ENCODE results near the gene NINL.
"Not testable (repeated sequence)": the region's sequence is repeated elsewhere in the genome, so short reads cannot be mapped to it uniquely, and the experiment has no call there.

The NINL gene

DNA sequence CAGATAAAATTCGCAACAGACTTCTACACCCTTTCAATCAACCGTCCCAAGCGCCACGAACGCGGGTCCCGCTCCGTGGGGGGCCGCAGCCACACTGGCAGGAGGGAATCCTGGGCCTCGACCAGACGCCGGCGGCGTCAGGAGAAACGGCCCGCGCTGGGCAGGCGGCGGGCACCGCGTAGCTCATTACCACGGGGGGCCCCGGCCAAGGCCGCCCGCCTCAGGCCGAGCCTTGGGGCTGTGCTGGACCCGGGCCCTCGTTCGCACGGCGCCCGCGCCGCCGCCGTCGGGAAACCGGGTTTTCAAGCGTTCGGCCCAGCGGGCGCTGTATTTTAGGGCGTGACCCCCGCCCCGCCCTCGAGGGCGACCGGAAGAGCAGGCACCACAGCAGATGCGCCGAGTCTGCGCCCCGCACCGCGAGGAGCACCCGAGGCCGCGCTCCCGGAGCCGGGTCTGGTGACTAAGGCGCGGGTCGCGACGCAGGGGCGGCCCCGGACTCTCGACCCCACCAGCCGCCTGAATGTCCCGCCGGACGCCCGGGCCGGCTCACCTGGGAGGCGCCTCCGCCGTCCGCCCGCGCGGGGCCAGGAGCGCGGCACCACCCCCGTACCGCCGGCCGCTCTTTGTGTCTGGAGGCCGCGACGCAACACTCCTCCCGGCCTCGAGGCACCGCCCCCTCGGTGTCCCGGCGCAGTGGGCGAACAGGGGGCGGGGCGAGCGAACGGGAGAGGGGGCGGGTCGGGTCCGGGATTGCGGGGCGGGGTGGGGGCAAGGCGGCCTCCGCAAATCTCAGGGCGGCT, at the start of gene NINL:
Gene NINL, minus strand, starts transcription at position 627 of the 800 bp plus-strand sequence. CDS start 58,944 bp downstream, outside the sequence.
- DNase-seq (ENCODE audit: low spot score), result peak; percentile 7

DNA sequence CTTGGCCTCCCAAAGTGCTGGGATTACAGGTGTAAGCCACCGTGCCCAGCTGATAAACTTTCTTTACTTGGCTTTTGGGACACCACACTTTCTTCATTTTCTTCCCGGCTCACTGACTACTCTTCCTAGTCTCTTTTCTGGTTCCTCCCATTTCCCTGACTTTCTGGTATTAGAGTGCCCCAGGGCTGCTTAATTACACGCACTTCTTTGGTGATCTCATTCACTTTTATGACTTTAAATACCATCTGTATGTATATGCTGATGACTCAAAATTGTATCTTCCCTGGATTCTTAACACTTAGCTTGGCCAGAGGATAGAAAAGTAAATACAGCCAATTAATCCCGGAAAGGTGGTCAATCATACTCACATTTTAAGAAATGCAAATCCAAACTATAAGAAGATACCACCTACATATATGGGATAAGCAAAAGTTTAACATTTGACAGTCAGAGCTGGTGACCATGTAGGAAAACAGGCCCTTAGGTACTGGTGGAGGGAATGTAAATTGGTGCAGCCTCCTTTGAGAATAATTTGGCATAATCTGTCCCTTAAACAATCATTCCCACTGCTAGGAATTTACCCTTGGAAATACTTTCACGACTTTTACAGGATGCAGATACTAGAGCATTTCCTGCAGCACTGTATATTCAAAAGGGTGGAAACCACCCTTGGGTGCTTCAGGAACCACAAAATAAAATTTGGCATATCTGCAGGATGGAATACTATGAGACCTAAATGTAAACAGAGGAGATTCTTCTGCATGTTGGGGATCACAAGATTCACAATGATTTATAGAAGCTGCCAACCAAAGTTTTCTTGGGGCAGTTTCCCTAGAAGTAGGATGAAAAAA, 47.8 kb upstream of the NINL start:
- no peak for DNase-seq (ENCODE audit: low spot score)

DNA sequence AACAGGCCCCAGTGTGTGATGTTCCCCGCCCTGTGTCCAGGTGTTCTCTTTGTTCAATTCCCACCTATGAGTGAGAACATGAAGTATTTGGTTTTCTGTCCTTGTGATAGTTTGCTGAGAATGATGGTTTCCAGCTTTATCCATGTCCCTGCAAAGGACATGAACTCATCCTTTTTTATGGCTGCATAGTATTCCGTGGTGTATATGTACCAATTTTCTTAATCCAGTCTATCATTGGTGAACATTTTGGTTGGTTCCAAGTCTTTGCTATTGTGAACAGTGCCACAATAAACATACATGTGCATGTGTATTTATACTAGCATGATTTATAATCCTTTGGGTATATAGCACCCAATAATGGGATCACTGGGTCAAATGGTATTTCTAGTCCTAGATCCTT, 45.3 kb upstream of the NINL start:
- not testable (repeated sequence) for DNase-seq (ENCODE audit: low spot score)

DNA sequence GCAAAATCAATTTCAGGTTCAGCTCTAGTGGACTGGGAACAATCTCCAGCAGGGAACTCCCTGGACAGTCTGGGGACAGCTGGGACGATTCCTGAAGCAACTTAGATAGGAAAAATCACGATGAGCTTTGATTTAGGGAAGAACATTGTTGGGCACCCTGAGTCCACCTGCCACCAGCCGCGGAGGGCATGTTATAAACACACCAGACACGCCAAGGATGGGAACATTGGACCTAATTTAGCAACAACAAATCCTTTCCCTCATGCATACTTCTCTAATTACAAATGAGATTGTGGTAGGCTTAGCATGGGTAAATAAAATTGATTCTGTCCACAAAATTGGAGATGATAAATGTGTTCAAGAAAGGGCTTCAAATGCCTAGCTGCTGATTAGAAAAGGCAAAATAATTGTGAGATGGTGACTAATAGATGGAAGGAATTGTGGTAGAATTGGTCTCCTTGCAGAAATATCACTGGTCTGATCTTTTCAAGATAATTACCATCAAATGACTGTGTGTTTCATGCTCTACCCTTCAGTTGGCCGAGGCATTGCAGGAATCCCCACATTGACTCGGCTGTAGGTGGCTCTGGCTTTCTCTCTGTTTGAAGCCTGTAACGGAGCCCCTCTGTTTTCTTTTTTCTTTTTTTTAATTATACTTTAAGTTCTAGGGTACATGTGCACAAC, 44.6 kb upstream of the NINL start:
- DNase-seq (ENCODE audit: low spot score), result no peak

DNA sequence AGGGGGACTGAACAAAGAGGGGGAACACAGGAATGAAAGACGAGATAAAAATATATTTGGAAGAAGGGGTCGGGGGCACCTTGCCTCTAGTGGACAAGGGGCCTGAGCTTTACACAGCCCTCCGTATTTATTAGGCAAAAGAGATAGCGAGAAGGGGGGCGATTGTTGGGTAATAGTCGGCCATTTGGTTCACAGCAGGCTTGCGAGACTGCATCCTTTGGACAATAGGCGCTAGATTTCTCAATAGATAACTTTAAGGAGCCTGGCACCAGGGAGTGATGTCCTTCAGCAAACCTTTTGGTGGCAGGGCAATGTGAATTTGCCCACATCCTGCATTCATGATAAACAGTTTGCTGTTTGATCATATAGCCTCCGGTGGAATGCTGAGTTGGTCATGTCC, 41.4 kb upstream of the NINL start:
- no peak for DNase-seq (ENCODE audit: low spot score)

DNA sequence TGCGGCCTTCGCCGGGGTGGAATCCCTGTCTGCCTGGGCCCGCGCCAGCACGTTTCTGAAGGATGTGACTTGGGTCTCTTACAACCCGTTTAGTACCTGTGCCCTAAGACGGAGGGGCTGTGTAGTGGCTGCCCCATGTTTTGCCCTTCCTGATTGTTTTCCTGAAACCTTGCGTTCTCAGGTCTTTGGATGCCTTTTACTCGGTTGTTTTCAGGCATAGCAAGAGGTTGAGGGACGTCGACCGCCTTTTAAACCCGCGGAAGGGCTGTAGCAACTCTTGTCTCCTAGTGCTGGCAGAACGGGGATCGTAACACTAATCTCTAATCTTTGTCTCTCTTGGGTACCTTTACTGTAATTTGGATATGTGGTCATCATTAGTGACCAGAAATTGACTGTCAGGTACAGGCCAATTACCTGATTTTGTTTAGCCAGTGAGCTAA, 39.2 kb upstream of the NINL start:
- no peak for DNase-seq (ENCODE audit: low spot score)

DNA sequence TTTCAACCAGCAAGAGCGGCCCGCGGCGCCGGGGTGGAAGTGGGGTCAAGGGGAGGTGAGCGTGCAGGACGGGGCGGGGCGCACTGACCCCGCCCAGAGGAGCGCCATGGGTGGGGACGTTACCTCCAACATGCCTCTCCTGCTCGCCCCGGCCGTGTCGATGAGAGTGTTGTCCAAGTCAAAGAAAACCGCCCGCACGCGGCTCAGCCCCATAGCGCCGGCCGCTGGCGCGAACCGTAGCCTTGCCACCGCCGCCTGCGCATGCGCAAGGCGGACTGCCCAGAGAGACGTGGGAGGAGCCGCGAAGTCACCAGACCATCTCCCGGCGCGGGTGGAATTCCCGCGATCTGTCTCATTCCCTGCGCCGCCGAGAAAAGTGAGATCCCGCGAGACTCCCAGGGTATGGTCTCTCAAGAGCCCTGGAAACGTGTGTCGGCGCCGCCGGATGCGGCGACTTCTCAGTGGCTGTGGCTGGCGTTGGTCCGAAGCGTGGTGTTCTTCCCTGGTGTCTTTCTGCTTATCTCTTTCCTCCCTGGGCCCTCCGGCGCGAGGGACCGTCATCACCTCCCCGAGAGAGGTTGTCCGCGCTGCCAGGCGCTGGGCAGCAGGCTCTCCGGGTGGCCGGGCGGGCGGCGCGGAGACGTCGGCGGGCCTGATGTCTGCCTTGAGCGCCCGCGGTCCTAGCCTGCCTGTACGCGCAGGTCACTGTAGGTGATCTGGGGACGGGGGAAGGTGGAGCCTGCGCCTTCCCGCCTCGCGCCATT, 38.6 kb upstream of the NINL start, which contains the start of gene NANP:
Gene NANP, minus strand, starts transcription at position 279 of the 764 bp plus-strand sequence. Its CDS starts 66 bp downstream, at position 213.
- peak; percentile 87 for DNase-seq (ENCODE audit: low spot score)

DNA sequence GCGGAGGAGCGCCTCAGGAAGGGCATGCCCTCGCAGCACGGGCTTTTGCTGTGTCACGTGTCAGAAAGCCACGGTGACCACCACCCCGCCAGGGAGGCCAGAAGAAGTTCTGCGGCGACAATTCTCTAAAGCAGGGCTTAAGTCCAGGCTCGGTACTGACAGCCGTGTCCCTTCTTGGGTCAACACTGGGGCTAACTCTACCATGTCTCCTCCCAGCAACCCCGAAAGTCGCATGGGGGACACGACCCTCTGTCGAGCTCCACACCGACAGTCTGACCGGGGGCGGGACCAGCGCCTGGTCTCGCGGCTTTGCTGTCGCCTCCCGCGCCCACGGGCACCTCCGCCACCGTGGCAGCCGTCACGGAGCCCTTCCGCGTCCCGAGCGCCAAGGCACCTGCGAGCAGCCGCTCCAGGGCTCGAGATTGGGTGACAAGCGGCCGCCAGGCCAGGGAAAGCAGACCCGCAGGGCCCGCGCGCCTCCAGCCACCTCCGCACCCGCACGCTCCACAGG, 37.9 kb upstream of the NINL start:
- DNase-seq (ENCODE audit: low spot score), result peak; percentile 22

DNA sequence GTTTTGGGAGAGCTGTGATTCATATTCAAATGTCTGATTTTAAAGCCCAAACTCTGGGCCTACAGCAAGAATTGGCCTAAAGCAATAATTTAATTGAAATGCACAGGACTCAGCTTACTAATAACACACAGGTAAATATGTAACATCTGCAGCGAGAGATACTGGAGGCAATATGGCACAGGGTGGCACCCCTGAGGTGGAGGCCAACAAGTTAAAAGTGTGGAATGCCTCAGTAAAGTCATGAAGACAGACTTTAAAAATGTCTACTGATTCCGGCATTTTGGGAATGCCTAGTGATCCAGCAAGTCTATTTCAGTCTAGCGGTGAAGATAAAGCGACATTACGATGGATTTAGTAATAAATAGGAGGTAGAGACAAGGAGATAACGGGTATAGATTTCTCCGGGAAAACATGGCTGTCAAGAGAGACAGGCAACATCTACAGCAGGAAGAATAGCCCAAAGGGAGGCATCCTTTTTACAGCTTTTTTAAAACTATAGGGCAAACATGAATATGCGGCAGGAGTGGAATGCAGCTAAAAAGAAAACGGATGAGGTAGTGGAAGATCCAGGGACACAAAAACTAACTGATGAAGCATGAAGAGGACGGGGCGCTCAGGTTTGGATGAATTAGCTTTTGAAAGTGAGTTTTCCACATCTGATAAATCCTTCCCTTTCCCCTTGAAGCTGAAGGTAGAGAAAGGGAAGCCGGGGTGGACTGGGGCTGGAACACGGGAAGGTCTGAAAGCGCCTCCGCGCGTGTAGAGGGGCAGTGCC, 37.3 kb upstream of the NINL start:
- no peak for DNase-seq (ENCODE audit: low spot score)

DNA sequence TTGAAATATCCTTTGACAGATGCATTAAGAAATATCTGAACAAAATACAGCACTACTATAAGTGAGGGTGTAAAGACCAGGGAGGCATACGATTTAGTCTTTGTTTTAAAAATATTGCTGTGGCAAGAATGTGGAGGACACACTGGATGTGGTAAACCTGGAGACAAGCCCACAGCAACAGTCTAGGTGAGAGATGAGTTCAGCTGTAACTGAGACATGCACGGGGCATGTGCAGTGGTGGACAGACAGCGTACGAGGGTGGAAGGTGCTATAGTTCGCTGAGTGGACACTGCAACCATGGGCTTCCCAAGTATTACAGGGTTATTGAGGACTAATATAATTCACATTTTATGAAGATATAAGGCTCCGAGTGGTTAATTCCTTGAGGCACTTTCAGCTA, 36.7 kb upstream of the NINL start:
- no peak for DNase-seq (ENCODE audit: low spot score)

DNA sequence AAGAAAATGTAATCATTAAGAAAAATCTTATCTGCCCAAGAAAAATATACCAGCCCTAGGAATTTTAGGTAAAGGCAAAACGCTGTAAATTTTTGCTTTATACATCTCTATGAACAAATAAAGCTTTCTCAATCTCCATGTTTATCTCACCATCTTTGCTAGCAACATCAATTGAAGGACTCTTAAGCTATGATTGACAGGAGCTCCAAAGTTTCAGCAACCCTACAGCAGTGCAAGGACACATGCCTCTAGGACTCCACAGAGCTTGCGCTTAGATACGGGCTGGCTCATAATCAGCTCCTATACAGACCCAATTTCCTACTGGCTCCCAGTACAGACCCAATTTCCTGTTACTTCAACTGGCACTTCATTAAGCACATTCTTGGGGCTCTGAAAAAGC, 34.2 kb upstream of the NINL start:
- no peak for DNase-seq (ENCODE audit: low spot score)

DNA sequence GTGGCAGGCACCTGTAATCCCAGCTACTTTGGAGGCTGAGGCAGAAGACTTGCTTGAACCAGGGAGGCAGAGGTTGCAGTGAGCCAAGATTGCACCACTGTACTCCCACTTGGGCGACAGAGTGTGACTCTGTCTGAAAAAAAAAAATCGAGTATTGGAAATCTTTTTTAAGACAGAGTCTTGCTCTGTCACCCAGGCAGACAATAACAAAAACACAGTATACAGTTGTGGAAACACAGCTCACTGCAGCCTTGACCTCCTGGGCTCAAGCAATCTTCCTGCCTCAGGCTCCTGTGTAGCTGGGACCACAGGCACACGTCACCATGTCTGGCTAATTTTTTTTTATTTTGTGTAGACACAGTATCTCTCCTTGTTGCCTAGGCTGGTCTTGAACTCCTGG, 23.4 kb upstream of the NINL start:
- no peak for DNase-seq (ENCODE audit: low spot score)

DNA sequence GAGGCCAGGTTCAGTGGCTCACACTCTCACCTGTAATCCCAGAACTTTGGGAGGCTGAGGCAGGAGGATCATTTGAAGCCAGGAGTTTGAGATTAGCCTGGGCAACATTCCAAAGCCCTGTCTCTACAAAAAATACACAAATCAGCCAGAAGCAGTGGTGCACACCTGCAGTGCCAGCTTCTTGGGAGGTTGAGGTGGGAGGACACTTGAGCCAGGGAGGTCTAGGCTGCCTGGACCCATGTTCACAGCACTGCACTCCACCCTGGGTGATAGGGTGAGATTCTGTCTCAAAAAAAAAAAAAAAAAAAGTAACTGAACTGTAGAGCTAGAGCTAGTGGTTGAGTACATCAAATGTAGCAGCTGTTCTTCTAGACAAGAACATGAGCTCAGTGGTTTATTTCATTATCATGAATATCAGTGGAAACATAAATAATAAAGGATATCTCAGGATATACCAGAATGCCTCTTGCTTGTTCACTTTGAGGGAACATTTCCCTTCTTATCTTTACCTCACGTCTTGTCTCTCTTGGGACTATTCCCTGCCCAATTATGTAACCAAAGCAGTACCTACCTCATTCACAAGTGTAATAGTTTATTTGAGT, 20.9 kb upstream of the NINL start:
- DNase-seq (ENCODE audit: low spot score), result no peak

DNA sequence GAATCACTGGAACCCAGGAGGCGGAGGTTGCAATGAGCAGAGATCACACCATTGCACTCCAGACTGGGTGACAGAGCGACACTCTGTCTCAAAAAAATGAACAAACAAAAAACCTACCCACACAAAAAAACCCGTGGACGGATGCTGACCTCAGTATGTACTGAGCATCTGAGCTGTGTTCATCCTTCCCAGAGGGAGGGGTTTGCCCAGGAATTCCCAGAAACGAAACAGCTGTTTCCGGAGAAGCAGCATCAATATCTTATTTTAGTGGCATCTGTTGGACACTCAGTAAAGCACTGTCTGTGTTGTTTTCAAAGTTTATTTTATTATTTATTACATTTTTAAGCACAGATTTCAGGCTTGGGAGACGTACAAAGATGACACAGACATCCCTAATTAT, 19.8 kb upstream of the NINL start:
- no peak for DNase-seq (ENCODE audit: low spot score)

DNA sequence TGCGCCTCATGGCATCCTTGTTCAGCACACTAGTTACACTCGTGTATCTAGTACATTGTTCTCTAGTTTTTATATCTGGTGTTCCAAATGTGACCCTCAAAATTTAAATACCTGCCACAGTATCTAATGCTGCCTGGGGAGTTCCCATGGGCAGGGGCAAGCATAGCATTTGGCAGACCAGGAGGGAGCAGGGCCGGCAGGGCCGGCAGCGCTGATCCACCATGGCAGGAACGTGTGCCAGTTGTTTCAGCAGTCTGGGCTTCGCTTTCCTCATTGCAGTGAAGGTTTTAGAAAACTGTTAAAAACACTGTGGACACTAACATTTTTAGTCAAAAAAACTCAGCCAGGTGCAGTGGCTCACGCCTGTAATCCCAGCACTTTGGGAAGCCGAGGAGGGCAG, 19.3 kb upstream of the NINL start:
- DNase-seq (ENCODE audit: low spot score), result no peak

DNA sequence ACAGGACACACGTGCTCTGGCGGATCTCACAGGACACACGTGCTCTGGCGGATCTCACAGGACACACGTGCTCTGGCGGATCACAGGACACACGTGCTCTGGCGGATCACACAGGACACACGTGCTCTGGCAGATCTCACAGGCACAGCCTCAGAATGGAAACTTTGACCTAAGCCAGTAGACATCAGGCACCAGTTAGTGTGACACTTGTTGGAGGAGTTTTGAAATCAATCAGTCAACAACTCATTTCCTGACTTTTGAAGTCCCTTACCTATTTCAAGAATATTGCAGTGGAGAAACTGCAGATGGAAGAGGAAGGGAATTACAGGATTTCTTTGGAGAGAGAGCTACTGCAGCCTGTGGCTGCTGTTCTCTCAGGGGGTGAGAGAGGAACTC, 17.6 kb upstream of the NINL start:
- not testable (repeated sequence) for DNase-seq (ENCODE audit: low spot score)

DNA sequence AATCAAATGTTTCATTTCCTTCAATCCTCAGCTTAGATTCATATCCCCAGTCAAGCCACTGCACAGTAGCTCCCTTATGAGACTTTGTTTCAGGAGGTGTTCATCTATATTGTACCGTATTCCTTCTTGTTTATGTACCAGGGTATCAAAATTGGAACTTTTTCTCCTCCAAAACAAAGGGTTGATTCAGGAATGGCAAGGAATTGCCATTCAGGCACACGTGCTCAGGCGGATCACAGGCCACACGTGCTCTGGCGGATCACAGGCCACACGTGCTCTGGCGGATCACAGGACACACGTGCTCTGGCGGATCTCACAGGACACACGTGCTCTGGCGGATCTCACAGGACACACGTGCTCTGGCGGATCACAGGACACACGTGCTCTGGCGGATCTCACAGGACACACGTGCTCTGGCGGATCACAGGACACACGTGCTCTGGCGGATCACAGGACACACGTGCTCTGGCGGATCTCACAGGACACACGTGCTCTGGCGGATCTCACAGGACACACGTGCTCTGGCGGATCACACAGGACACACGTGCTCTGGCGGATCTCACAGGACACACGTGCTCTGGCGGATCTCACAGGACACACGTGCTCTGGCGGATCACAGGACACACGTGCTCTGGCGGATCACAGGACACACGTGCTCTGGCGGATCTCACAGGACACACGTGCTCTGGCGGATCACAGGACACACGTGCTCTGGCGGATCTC, 17.0 kb upstream of the NINL start:
- DNase-seq (ENCODE audit: low spot score), result not testable (repeated sequence)

DNA sequence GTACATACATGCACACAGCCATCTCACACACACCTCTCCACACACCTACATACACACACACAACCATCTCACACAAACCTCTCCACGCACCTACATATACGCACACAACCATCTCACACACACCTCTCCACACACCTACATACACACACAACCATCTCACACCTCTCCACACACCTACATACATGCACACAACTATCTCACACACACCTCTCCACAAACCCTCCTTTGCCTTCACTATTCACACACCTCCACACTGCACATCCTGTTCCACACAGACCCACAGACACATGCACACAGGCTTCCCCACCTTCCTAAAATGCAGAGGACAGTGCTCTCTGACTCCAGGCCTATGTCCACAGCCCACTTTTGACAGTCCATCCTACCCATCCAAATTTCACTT, 16.3 kb upstream of the NINL start:
- DNase-seq (ENCODE audit: low spot score), result no peak

DNA sequence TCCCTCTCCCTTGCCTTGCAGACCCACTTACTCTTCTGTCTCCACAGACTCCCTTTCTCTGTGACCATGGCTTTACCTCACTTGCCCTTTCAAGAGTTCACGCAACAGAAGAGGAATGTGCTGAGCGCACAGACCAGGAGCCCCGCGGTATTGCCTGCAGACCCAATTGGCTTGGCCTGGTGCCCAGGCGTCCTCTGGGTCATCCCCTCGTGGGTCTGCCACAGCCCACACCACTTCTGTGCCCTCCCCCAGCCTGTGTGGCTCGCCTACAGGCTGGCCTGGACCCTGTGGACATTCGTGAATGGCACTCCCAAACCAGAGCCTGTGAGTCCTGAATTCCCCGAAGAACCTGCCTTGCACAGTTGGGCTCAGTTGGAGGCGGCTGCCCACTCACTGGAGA, 15.3 kb upstream of the NINL start:
- no peak for DNase-seq (ENCODE audit: low spot score)

Data from hematopoietic multipotent progenitor cell treated with erythropoietin and hydrocortisone succinate and interleukin-3 and kit ligand, for 15 days (in vitro differentiated cells).